ENCODE results near the gene COX7A1. TPM values are rescaled to one million over a fixed set of nuclear protein-coding genes. Genes with fewer than 3 reads are reported as not detected.
"Not testable (repeated sequence)": the region's sequence is repeated elsewhere in the genome, so short reads cannot be mapped to it uniquely, and the experiment has no call there.

COX7A1 gene
- total and polyA plus RNA-seq, 2 experiments from 2014 or later: 8.4 to 93.2 TPM

DNA sequence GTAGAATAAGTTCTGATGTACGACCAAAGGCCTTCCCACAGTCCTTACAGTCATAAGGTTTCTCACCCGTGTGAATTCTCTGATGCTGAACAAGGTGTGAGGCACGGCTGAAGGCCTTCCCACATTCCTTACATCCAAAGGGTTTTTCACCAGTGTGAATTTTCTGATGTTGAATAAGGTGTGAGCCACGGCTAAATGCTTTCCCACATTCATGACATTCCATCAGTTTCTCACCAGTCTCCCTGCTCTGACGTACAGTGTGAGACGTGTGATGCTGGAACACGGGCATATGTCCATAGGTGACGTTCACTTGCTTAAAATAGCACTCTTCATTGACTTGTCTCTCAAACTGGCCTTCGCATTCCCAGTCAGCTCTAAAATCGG is 31.0 kb upstream of the COX7A1 start:
- Histone ChIP-seq H3F3A (ENCODE audit: insufficient read depth) (no peaks in the 10 kb centered on the region), H3K4me1 (ENCODE audit: insufficient read depth) (no peaks in the 10 kb centered on the region), H4K20me1 (ENCODE audit: insufficient read depth) (no peaks in the 10 kb centered on the region), H3K27ac (no peak overlapping the region), H2AFZ (no peak overlapping the region), H3K4me3 (no peak overlapping the region), H3K9me2 (ENCODE audit: insufficient read depth) (no peaks in the 10 kb centered on the region), H3K79me2 (ENCODE audit: insufficient read depth) (no peaks in the 10 kb centered on the region), H3K9me3 (ENCODE audit: low read depth) (no peaks in the 10 kb centered on the region), H3K36me3 (ENCODE audit: low read depth) (peaks cover 13% of the 10 kb centered on the region; the same call in 1 of the 2 replicates), H3K27me3 (replicated peaks; ENCODE audit: insufficient read depth) (no peaks in the 10 kb centered on the region), H3K4me2 (ENCODE audit: unreplicated experiment) (no peak overlapping the region), H3K9ac (no peak overlapping the region)
- in situ Hi-C loops (cut with MboI): no loop called here
- 85 to 88% methylated on average over 10 of the region's 10 CpGs for WGBS, 2 experiments (ENCODE audit: low coverage in 1 of 2, low lambda C conversion rate in 2 of 2, missing lambda C conversion rate in 2 of 2)
- TF ChIP-seq EZH2phosphoT487 (IDR thresholded peaks at IDR 0.05; ENCODE audit: insufficient read depth, low read depth): no peak
- no peak for TF ChIP-seq EZH2 (IDR thresholded peaks at IDR 0.05; ENCODE audit: insufficient read depth, poor library complexity, severe bottlenecking)
- DNase-seq: no peak

DNA sequence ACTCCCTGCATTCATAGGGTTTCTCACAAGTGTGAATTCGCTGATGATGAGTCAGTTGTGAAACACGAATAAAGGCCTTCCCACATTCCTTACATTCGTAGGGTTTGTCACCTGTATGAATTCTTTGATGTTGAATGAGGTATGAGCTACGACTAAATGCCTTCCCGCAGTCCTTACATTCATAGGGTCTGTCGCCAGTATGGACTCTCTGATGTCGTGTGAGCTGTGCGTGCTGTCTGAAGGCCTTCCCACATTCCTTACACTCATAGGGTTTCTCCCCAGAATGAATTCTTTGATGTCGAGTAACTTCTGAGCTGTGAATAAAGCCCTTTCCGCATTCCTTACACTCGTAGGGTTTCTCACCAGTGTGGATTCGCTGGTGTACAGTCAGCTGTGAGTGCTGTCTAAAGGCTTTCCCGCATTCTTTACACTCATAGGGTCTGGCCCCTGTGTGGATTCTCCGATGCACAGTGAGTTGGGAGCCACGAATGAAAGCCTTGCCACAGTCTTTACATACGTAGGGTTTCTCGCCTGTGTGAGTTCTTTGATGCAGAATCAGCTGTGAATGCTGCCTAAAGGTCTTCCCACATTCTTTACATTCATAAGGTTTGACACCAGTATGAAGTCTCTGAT is 30.5 kb upstream of the COX7A1 start:
- no peaks in the 10 kb centered on the region for H3K4me1 ChIP-seq (ENCODE audit: insufficient read depth)
- WGBS, 2 experiments (ENCODE audit: low coverage in 1 of 2, low lambda C conversion rate in 2 of 2, missing lambda C conversion rate in 2 of 2): 86 to 87% methylated on average over 17 of the region's 17 CpGs
- no peak overlapping the region for H3K27ac ChIP-seq

DNA sequence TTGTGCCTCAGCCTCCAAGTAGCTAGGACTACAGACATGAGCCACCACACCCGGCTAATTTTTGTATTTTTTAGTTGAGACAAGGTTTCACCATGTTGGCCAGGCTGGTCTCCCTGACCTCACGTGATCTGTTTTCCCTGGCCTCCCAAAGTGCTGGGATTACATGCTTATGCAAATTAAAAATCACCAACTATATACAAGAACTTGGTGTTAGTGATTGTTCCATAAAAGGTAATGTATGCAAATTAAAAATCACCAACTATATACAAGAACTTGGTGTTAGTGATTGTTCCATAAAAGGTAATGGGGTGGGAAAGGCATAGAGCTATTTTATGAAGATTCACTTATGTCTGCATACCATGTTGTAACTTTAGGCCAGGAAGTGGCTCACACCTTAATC is 26.8 kb upstream of the COX7A1 start:
- H2AFZ ChIP-seq; H3K27me3 ChIP-seq (replicated peaks; ENCODE audit: insufficient read depth); DNase-seq; H3K9me3 ChIP-seq (ENCODE audit: low read depth); H3F3A ChIP-seq (ENCODE audit: insufficient read depth); H3K4me1 ChIP-seq (ENCODE audit: insufficient read depth); H3K9me2 ChIP-seq (ENCODE audit: insufficient read depth); H3K79me2 ChIP-seq (ENCODE audit: insufficient read depth); H3K27ac ChIP-seq; H3K9ac ChIP-seq; H3K4me3 ChIP-seq; H4K20me1 ChIP-seq (ENCODE audit: insufficient read depth); H3K4me2 ChIP-seq (ENCODE audit: unreplicated experiment); in situ Hi-C loops (cut with MboI): not testable (repeated sequence)
- H3K36me3 ChIP-seq (ENCODE audit: low read depth): peaks cover 13% of the 10 kb centered on the region; the same call in 1 of the 2 replicates
- WGBS, 2 experiments (ENCODE audit: low coverage in 1 of 2, low lambda C conversion rate in 2 of 2, missing lambda C conversion rate in 2 of 2): 79 to 87% methylated on average over 2 of the region's 2 CpGs

More for the DNA sequence above, 30.5 kb upstream of the COX7A1 start:
- peaks cover 13% of the 10 kb centered on the region; the same call in 1 of the 2 replicates for H3K36me3 ChIP-seq (ENCODE audit: low read depth)
- H3K9me3 ChIP-seq (ENCODE audit: low read depth): no peaks in the 10 kb centered on the region
- in situ Hi-C loops (cut with MboI): no loop called here
- no peaks in the 10 kb centered on the region for H3F3A ChIP-seq (ENCODE audit: insufficient read depth)
- H4K20me1 ChIP-seq (ENCODE audit: insufficient read depth): no peaks in the 10 kb centered on the region
- no peaks in the 10 kb centered on the region for H3K79me2 ChIP-seq (ENCODE audit: insufficient read depth)
- no peak overlapping the region for H3K9ac ChIP-seq
- H2AFZ ChIP-seq: no peak overlapping the region
- H3K4me3 ChIP-seq: no peak overlapping the region
- DNase-seq: no peak
- H3K27me3 ChIP-seq (replicated peaks; ENCODE audit: insufficient read depth): no peaks in the 10 kb centered on the region
- H3K4me2 ChIP-seq (ENCODE audit: unreplicated experiment): no peak overlapping the region
- TF ChIP-seq EZH2phosphoT487 (IDR thresholded peaks at IDR 0.05; ENCODE audit: insufficient read depth, low read depth) (no peak), EZH2 (IDR thresholded peaks at IDR 0.05; ENCODE audit: insufficient read depth, poor library complexity, severe bottlenecking) (no peak)
- H3K9me2 ChIP-seq (ENCODE audit: insufficient read depth): no peaks in the 10 kb centered on the region

DNA sequence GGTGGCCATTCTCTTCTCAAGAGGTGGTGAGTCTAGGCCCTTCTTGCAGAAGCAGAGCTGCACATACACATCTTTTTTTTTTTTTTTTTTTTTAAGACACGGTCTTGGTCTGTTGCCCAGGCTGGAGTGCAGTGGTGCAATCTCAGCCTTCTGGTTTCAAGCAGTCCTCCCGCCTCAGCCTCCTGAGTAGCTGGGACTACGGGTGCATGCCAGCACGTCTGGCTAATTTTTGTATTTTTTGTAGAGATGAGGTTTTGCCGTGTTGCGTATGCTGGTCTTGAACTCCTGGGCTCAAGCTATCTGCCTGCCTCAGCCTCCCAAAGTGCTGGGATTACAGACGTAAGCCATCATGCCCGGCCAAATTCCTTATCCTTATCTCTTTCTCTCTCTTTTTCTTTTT is 21.6 kb upstream of the COX7A1 start:
- H3K9me3 ChIP-seq (ENCODE audit: low read depth); H3K4me1 ChIP-seq (ENCODE audit: insufficient read depth); in situ Hi-C loops (cut with MboI); H3K9ac ChIP-seq; H3K36me3 ChIP-seq (ENCODE audit: low read depth); H3K9me2 ChIP-seq (ENCODE audit: insufficient read depth); H3K79me2 ChIP-seq (ENCODE audit: insufficient read depth); H3K27ac ChIP-seq; DNase-seq; H3K4me3 ChIP-seq; H2AFZ ChIP-seq; H3K27me3 ChIP-seq (replicated peaks; ENCODE audit: insufficient read depth); H3F3A ChIP-seq (ENCODE audit: insufficient read depth); H4K20me1 ChIP-seq (ENCODE audit: insufficient read depth); H3K4me2 ChIP-seq (ENCODE audit: unreplicated experiment): not testable (repeated sequence)
- WGBS, 2 experiments (ENCODE audit: low coverage in 1 of 2, low lambda C conversion rate in 2 of 2, missing lambda C conversion rate in 2 of 2): 53 to 60% methylated on average over 8 of the region's 8 CpGs

DNA sequence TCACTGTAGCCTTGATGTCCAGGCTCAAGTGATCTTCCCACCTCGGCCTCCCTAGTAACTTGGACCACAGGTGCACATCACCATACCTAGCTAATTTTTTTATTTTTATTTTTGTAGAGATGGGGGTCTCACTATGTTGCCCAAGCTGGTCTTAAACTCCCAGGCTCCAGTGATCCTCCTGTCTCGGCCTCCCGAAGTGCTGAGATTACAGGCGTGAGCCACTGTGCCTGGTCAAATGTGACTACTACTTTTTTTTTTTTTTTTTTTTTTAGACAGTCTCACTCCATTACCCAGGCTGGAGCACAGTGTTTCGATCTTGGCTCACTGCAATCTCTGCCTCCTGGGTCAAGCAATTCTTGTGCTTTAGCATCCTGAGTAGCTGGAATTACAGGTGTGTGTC is 20.6 kb upstream of the COX7A1 start:
- Histone ChIP-seq H3K4me2 (ENCODE audit: unreplicated experiment) (no peak overlapping the region), H3K4me1 (ENCODE audit: insufficient read depth) (peaks cover 5% of the 10 kb centered on the region; the same call in 1 of the 2 replicates), H3K36me3 (ENCODE audit: low read depth) (no peaks in the 10 kb centered on the region), H3K79me2 (ENCODE audit: insufficient read depth) (no peaks in the 10 kb centered on the region), H3K9me3 (ENCODE audit: low read depth) (no peaks in the 10 kb centered on the region), H3K27me3 (replicated peaks; ENCODE audit: insufficient read depth) (no peaks in the 10 kb centered on the region), H3K4me3 (no peak overlapping the region), H3K27ac (no peak overlapping the region), H2AFZ (no peak overlapping the region), H3F3A (ENCODE audit: insufficient read depth) (no peaks in the 10 kb centered on the region), H3K9me2 (ENCODE audit: insufficient read depth) (no peaks in the 10 kb centered on the region), H3K9ac (no peak overlapping the region), H4K20me1 (ENCODE audit: insufficient read depth) (no peaks in the 10 kb centered on the region)
- no peak for DNase-seq
- TF ChIP-seq EZH2phosphoT487 (IDR thresholded peaks at IDR 0.05; ENCODE audit: insufficient read depth, low read depth) (no peak), EZH2 (IDR thresholded peaks at IDR 0.05; ENCODE audit: insufficient read depth, poor library complexity, severe bottlenecking) (no peak)
- WGBS, 2 experiments (ENCODE audit: low coverage in 1 of 2, low lambda C conversion rate in 2 of 2, missing lambda C conversion rate in 2 of 2): 85 to 88% methylated on average over 5 of the region's 5 CpGs
- in situ Hi-C loops (cut with MboI): no loop called here
